ENCODE results near the gene CLIP3. TPM values are rescaled to one million over a fixed set of nuclear protein-coding genes. Genes with fewer than 3 reads are reported as not detected.
A peak's percentile ranks its signal among the peaks of the same experiment; 100 is the strongest.

Gene CLIP3
- total and polyA plus RNA-seq, 9 of the 15 experiments (the other 6 are each of a cell fraction or from before 2014, with no cell fraction given), result 0.01 to 0.50 (median 0.15) TPM; not detected in 1

- TF ChIP-seq GABPB1 (CRISPR knock-in tag; IDR thresholded peaks at IDR 0.05) (no peak), CBFA2T3 (IDR thresholded peaks at IDR 0.05) (no peak), ZNF696 (CRISPR knock-in tag; conservative IDR thresholded peaks at IDR 0.05) (no peak), RBM34 (IDR thresholded peaks at IDR 0.05; ENCODE audit: borderline replicate concordance, insufficient read depth, low read length) (0 out of 2 replicates have a peak, but pooled peaks have one; percentile 38), BCOR (IDR thresholded peaks at IDR 0.05) (no peak), ZBTB40 (IDR thresholded peaks at IDR 0.05) (no peak), ZBTB40 (CRISPR knock-in tag; IDR thresholded peaks at IDR 0.05) (no peak), CREM (IDR thresholded peaks at IDR 0.05; ENCODE audit: low read depth) (0 out of 2 replicates have a peak, but pooled peaks have one; percentile 26), SPI1 (IDR thresholded peaks at IDR 0.05; ENCODE audit: borderline replicate concordance, low read depth, low read length) (no peak), ZNF282 (CRISPR knock-in tag; IDR thresholded peaks at IDR 0.05) (no peak), ZNF507 (tag; conservative IDR thresholded peaks at IDR 0.05) (no peak)
- TF ChIP-seq, protein P1, sequence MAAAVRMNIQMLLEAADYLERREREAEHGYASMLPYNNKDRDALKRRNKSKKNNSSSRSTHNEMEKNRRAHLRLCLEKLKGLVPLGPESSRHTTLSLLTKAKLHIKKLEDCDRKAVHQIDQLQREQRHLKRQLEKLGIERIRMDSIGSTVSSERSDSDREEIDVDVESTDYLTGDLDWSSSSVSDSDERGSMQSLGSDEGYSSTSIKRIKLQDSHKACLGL (CRISPR knock-in tag; IDR thresholded peaks at IDR 0.05; ENCODE audit: borderline replicate concordance, poor library complexity, severe bottlenecking), result no peak
- TF ChIP-seq, protein P2, sequence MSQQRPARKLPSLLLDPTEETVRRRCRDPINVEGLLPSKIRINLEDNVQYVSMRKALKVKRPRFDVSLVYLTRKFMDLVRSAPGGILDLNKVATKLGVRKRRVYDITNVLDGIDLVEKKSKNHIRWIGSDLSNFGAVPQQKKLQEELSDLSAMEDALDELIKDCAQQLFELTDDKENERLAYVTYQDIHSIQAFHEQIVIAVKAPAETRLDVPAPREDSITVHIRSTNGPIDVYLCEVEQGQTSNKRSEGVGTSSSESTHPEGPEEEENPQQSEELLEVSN (IDR thresholded peaks at IDR 0.05; ENCODE audit: borderline replicate concordance in 1 of 2, extremely low read depth in 1 of 2, insufficient read depth in 1 of 2, insufficient read length in 1 of 2, low read depth in 1 of 2, low read length in 1 of 2, poor library complexity in 1 of 2, severe bottlenecking in 1 of 2), result peak; percentile 91 to 98
- TF ChIP-seq, protein P3, sequence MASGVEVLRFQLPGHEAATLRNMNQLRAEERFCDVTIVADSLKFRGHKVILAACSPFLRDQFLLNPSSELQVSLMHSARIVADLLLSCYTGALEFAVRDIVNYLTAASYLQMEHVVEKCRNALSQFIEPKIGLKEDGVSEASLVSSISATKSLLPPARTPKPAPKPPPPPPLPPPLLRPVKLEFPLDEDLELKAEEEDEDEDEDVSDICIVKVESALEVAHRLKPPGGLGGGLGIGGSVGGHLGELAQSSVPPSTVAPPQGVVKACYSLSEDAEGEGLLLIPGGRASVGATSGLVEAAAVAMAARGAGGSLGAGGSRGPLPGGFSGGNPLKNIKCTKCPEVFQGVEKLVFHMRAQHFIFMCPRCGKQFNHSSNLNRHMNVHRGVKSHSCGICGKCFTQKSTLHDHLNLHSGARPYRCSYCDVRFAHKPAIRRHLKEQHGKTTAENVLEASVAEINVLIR (CRISPR knock-in tag; IDR thresholded peaks at IDR 0.05), result no peak; the same call in 1 of the 2 replicates
These were observed 22.3 kb upstream of the CLIP3 start, which contains the start of gene WDR62 (continued) for GRCh38 chr19:36054733-36055686.

Data from K562 (cell line).